ENCODE measurements around the gene SERPINA3.
"Not testable (repeated sequence)": the region's sequence is repeated elsewhere in the genome, so short reads cannot be mapped to it uniquely, and the experiment has no call there.

Gene SERPINA3

GRCh38 chr14:94600148-94600545 is 12.0 kb upstream of the SERPINA3 start:
- TF ChIP-seq CTCF (IDR thresholded peaks at IDR 0.05; ENCODE audit: low read depth, low read length) = no peak
- H3K4me3 ChIP-seq (ENCODE audit: low read depth, low read length) = no peak overlapping the region

- H3K4me3 ChIP-seq (ENCODE audit: low read depth, low read length) = no peak overlapping the region
- no peak for TF ChIP-seq CTCF (IDR thresholded peaks at IDR 0.05; ENCODE audit: low read depth, low read length)
Observed at GRCh38 chr14:94601884-94602391, 10.3 kb upstream of the SERPINA3 start.

- TF ChIP-seq CTCF (IDR thresholded peaks at IDR 0.05; ENCODE audit: low read depth, low read length) = no peak
Observed at GRCh38 chr14:94602722-94603121, 9.5 kb upstream of the SERPINA3 start.

DNA sequence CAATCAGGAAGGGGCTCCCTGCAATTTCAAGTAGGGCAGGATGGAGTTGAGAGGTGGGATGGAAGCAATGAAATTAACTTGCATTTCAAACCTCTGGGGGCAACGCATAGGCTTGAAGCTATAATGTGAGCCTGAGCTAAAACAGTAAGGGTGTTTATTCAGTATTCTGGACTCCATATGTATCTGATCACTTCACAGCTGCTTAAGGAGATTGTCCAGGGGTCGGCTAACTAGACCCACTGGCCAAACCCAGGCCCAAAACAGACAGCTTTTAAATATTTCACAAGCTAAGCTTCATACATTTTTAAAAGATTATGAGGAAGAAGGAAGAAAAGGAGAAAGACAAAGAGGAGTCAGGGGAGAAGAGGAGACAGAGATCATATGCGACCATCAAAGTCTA is 6.8 kb upstream of the SERPINA3 start:
- TF ChIP-seq CTCF (IDR thresholded peaks at IDR 0.05; ENCODE audit: low read depth, low read length) = no peak
- no peak overlapping the region for H3K4me3 ChIP-seq (ENCODE audit: low read depth, low read length)

More at GRCh38 chr14:94602722-94603121, 9.5 kb upstream of the SERPINA3 start:
- no peak overlapping the region for H3K4me3 ChIP-seq (ENCODE audit: low read depth, low read length)

GRCh38 chr14:94608966-94609365 is 3.2 kb upstream of the SERPINA3 start:
- H3K4me3 ChIP-seq (ENCODE audit: low read depth, low read length) = not testable (repeated sequence)

GRCh38 chr14:94611179-94611578 is 1.0 kb upstream of the SERPINA3 start:
- H3K4me3 ChIP-seq (ENCODE audit: low read depth, low read length) = no peak overlapping the region
- TF ChIP-seq CTCF (IDR thresholded peaks at IDR 0.05; ENCODE audit: low read depth, low read length) = no peak

GRCh38 chr14:94612580-94613554 is 676 bp downstream of the SERPINA3 start:
- TF ChIP-seq CTCF (IDR thresholded peaks at IDR 0.05; ENCODE audit: low read depth, low read length) = no peak
- no peak overlapping the region for H3K4me3 ChIP-seq (ENCODE audit: low read depth, low read length)
